ENCODE results near the gene ECHS1.

ECHS1 gene

GRCh38 chr10:133318494-133319127, 54.5 kb downstream of the ECHS1 start:
- no peak for DNase-seq

DNA sequence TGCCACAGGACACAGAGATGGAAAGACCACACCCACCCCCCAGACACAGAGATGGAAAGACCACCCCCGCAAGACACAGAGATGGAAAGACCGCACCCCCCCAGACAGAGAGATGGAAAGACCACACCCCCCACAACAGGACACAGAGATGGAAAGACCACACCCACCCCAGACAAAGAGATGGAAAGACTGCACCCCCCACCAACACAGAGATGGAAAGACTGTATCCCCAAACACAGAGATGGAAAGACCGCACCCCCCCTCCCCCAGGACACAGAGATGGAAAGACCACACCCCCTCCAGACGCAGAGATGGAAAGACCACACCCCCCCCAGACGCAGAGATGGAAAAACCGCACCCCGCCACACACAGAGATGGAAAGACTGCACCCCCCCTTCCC, 56.4 kb downstream of the ECHS1 start:
- DNase-seq, result no peak

- DNase-seq, result no peak
These were observed 56.9 kb downstream of the ECHS1 start for GRCh38 chr10:133316266-133316665.

DNA sequence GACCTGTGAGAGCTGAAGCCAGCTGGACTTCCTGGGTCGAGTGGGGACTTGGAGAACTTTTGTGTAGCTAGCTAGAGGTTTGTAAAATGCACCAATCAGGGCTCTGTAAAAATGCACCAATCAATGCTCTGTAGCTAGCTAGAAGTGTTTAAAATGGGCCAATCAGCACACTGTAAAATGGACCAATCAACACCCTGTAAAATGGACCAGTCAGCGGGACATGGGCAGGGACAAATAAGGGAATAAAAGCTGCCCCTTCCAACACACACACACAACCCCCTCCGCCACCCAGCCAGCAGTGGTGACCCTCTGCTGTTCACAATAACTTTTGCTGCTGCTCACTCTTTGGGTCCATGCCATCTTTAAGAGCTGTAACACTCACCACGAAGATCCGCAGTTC, 57.3 kb downstream of the ECHS1 start:
- DNase-seq, result no peak

DNA sequence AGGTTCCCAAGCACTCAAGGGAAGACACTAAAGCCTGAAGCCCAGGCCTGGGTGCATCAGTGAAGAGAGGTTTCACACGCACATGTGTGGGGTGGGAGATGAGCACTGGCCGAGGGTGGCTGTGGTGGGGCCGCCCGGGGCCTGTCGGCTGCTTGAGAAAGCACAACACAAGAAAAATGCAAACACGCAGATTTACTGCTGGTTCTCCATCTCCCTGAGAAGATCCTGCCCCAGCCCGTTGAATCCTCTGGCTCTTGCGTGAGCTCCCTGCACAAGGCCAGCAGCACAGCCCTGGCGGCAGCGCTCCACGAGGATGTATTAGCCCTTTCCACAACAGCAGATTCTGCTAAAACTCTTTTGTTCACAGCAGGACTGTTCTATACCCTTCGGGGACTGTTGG, 58.2 kb downstream of the ECHS1 start:
- DNase-seq, result no peak

- no peak for DNase-seq
These were observed 60.0 kb downstream of the ECHS1 start for GRCh38 chr10:133313192-133313591.

DNA sequence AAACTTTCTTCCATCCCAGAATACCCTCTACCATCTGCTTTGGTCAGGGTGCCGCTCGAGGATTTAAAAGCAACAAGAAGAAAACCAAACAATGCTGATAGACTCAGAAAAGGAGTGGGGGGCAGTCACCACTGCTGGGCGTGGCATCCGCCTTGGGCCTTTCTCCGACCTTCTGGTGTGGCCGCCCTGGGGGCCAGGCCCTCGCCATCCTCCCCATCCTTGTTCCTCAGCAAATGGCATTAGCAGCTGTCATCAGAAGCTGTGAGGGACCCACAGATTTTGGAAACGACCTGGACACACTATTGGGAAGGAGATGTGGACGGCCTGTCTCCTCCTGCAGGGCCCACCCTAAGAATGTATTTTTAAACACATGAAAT, 60.4 kb downstream of the ECHS1 start:
- DNase-seq, result no peak

Measured in NCI-H524 treated with DMSO at 0.1 percent for 48 hours (cell line).